ENCODE measurements around the gene EGFL7.

DNA sequence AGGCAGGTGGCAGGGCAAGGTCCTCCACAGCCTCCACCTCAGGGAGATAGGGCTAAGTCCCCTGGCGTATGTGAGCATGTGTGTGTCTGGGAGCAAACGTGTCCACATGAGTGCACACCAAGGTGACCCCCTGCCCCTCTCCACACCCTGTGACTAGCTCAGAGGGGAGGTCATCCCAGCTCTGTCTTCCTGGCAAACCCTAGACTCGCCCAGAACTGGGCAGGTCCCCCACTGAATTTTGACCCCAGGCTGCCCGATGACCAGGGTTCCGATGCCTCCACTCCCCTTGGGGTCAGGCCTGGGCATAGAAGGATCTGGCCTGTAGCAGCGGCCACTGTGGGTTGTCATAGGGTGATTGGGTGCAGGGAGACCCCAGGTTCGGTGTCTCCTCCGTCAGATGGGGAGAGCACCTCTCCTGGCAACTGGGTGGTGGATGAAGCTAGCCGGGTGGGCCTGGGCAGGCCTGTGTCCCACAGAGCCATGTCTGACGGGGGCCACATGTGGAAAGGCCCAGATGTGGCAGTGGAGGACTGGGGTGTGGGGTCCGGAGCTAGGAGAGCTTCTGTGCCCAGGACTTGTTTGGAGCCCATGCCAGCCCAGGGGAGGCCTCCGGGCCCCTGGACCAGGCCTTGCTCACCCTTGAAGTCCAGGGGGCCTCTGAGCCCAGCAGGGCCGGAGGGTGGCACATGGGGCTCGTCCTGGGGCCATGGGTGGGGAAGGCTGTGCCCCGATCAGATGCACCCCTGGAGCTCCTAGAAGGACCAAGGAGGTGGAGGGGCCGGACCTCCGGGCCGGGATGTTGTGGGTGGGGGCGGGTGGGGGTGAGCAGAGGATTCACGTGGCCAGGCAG is 55.9 kb downstream of the EGFL7 start:
- TF ChIP-seq CTCF (IDR thresholded peaks at IDR 0.05) (no peak), POLR2A (IDR thresholded peaks at IDR 0.05) (no peak)

All from uterus (tissue), 2 donors.